ENCODE measurements around the gene GYPC.
"Not testable (repeated sequence)": the region's sequence is repeated elsewhere in the genome, so short reads cannot be mapped to it uniquely, and the experiment has no call there.

The GYPC gene

GRCh38 chr2:126687503-126687902, 31.5 kb downstream of the GYPC start:
- H3K27me3 ChIP-seq (ENCODE audit: control insufficient read depth in 1 of 2, insufficient read depth in 2 of 2, low read length in 2 of 2) = no peaks in the 10 kb centered on the region
- H3K4me3 ChIP-seq (ENCODE audit: low read depth in 1 of 2, low read length in 2 of 2) = no peak overlapping the region
- no peak overlapping the region for H3K9ac ChIP-seq (ENCODE audit: low read length)
- no peaks in the 10 kb centered on the region for H3K9me3 ChIP-seq (ENCODE audit: low read length)
- H3K4me1 ChIP-seq (ENCODE audit: insufficient read depth, low read length) = no peaks in the 10 kb centered on the region
- no peak overlapping the region for H3K27ac ChIP-seq (ENCODE audit: low read depth, low read length)
- H3K36me3 ChIP-seq (ENCODE audit: insufficient read depth, low read length) = peaks cover 11% of the 10 kb centered on the region

- H3K27me3 ChIP-seq (ENCODE audit: control insufficient read depth in 1 of 2, insufficient read depth in 2 of 2, low read length in 2 of 2); H3K4me1 ChIP-seq (ENCODE audit: insufficient read depth, low read length); H3K27ac ChIP-seq (ENCODE audit: low read depth, low read length); H3K9ac ChIP-seq (ENCODE audit: low read length); H3K9me3 ChIP-seq (ENCODE audit: low read length); H3K4me3 ChIP-seq (ENCODE audit: low read depth in 1 of 2, low read length in 2 of 2): not testable (repeated sequence)
- H3K36me3 ChIP-seq (ENCODE audit: insufficient read depth, low read length) = peaks cover 15% of the 10 kb centered on the region
These were observed 32.6 kb downstream of the GYPC start for GRCh38 chr2:126688594-126688993.

GRCh38 chr2:126692241-126692640, 36.3 kb downstream of the GYPC start:
- H3K27ac ChIP-seq (ENCODE audit: low read depth, low read length); H3K27me3 ChIP-seq (ENCODE audit: control insufficient read depth in 1 of 2, insufficient read depth in 2 of 2, low read length in 2 of 2); H3K4me1 ChIP-seq (ENCODE audit: insufficient read depth, low read length); H3K4me3 ChIP-seq (ENCODE audit: low read depth in 1 of 2, low read length in 2 of 2); H3K9ac ChIP-seq (ENCODE audit: low read length); H3K9me3 ChIP-seq (ENCODE audit: low read length): not testable (repeated sequence)
- H3K36me3 ChIP-seq (ENCODE audit: insufficient read depth, low read length) = peaks cover 23% of the 10 kb centered on the region

- not testable (repeated sequence) for H3K9ac ChIP-seq (ENCODE audit: low read length); H3K4me3 ChIP-seq (ENCODE audit: low read depth in 1 of 2, low read length in 2 of 2); H3K9me3 ChIP-seq (ENCODE audit: low read length); H3K27me3 ChIP-seq (ENCODE audit: control insufficient read depth in 1 of 2, insufficient read depth in 2 of 2, low read length in 2 of 2); H3K4me1 ChIP-seq (ENCODE audit: insufficient read depth, low read length); H3K27ac ChIP-seq (ENCODE audit: low read depth, low read length)
- peaks cover 31% of the 10 kb centered on the region for H3K36me3 ChIP-seq (ENCODE audit: insufficient read depth, low read length)
These were observed 37.1 kb downstream of the GYPC start for GRCh38 chr2:126692934-126693592.

GRCh38 chr2:126696644-126697520, 40.9 kb downstream of the GYPC start:
- Histone ChIP-seq H3K36me3 (ENCODE audit: insufficient read depth, low read length) (peaks cover 36% of the 10 kb centered on the region), H3K27me3 (ENCODE audit: control insufficient read depth in 1 of 2, insufficient read depth in 2 of 2, low read length in 2 of 2) (no peaks in the 10 kb centered on the region), H3K9me3 (ENCODE audit: low read length) (no peaks in the 10 kb centered on the region), H3K4me3 (ENCODE audit: low read depth in 1 of 2, low read length in 2 of 2) (no peak overlapping the region), H3K4me1 (ENCODE audit: insufficient read depth, low read length) (peaks cover 19% of the 10 kb centered on the region), H3K9ac (ENCODE audit: low read length) (no peak overlapping the region), H3K27ac (ENCODE audit: low read depth, low read length) (no peak overlapping the region)

- Histone ChIP-seq H3K36me3 (ENCODE audit: insufficient read depth, low read length) (peaks cover 34% of the 10 kb centered on the region), H3K4me3 (ENCODE audit: low read depth in 1 of 2, low read length in 2 of 2) (no peak overlapping the region), H3K9me3 (ENCODE audit: low read length) (no peaks in the 10 kb centered on the region), H3K4me1 (ENCODE audit: insufficient read depth, low read length) (peaks cover 19% of the 10 kb centered on the region), H3K27ac (ENCODE audit: low read depth, low read length) (no peak overlapping the region), H3K27me3 (ENCODE audit: control insufficient read depth in 1 of 2, insufficient read depth in 2 of 2, low read length in 2 of 2) (no peaks in the 10 kb centered on the region), H3K9ac (ENCODE audit: low read length) (no peak overlapping the region)
These were observed 42.4 kb downstream of the GYPC start for GRCh38 chr2:126698376-126698775.

GRCh38 chr2:126699018-126699417, 43.1 kb downstream of the GYPC start:
- peaks cover 19% of the 10 kb centered on the region for H3K4me1 ChIP-seq (ENCODE audit: insufficient read depth, low read length)
- peaks cover 27% of the 10 kb centered on the region for H3K36me3 ChIP-seq (ENCODE audit: insufficient read depth, low read length)
- H3K27me3 ChIP-seq (ENCODE audit: control insufficient read depth in 1 of 2, insufficient read depth in 2 of 2, low read length in 2 of 2) = no peaks in the 10 kb centered on the region
- no peaks in the 10 kb centered on the region for H3K9me3 ChIP-seq (ENCODE audit: low read length)
- H3K27ac ChIP-seq (ENCODE audit: low read depth, low read length) = no peak overlapping the region
- no peak overlapping the region for H3K9ac ChIP-seq (ENCODE audit: low read length)
- no peak overlapping the region for H3K4me3 ChIP-seq (ENCODE audit: low read depth in 1 of 2, low read length in 2 of 2)

GRCh38 chr2:126699716-126700581, 44.0 kb downstream of the GYPC start:
- Histone ChIP-seq H3K36me3 (ENCODE audit: insufficient read depth, low read length) (peaks cover 26% of the 10 kb centered on the region), H3K4me3 (ENCODE audit: low read depth in 1 of 2, low read length in 2 of 2) (no peak overlapping the region), H3K9me3 (ENCODE audit: low read length) (no peaks in the 10 kb centered on the region), H3K4me1 (ENCODE audit: insufficient read depth, low read length) (peaks cover 19% of the 10 kb centered on the region), H3K27ac (ENCODE audit: low read depth, low read length) (no peak overlapping the region), H3K9ac (ENCODE audit: low read length) (no peak overlapping the region), H3K27me3 (ENCODE audit: control insufficient read depth in 1 of 2, insufficient read depth in 2 of 2, low read length in 2 of 2) (no peaks in the 10 kb centered on the region)

GRCh38 chr2:126700677-126701076, 44.7 kb downstream of the GYPC start:
- peaks cover 19% of the 10 kb centered on the region for H3K4me1 ChIP-seq (ENCODE audit: insufficient read depth, low read length)
- no peak overlapping the region for H3K9ac ChIP-seq (ENCODE audit: low read length)
- H3K9me3 ChIP-seq (ENCODE audit: low read length) = no peaks in the 10 kb centered on the region
- no peak overlapping the region for H3K27ac ChIP-seq (ENCODE audit: low read depth, low read length)
- H3K36me3 ChIP-seq (ENCODE audit: insufficient read depth, low read length) = peaks cover 26% of the 10 kb centered on the region
- no peak overlapping the region for H3K4me3 ChIP-seq (ENCODE audit: low read depth in 1 of 2, low read length in 2 of 2)
- H3K27me3 ChIP-seq (ENCODE audit: control insufficient read depth in 1 of 2, insufficient read depth in 2 of 2, low read length in 2 of 2) = no peaks in the 10 kb centered on the region

GRCh38 chr2:126703311-126703710, 47.4 kb downstream of the GYPC start:
- H3K4me1 ChIP-seq (ENCODE audit: insufficient read depth, low read length) = peaks cover 19% of the 10 kb centered on the region
- H3K27me3 ChIP-seq (ENCODE audit: control insufficient read depth in 1 of 2, insufficient read depth in 2 of 2, low read length in 2 of 2) = no peaks in the 10 kb centered on the region
- no peak overlapping the region for H3K9ac ChIP-seq (ENCODE audit: low read length)
- H3K9me3 ChIP-seq (ENCODE audit: low read length) = no peaks in the 10 kb centered on the region
- H3K4me3 ChIP-seq (ENCODE audit: low read depth in 1 of 2, low read length in 2 of 2) = no peak overlapping the region
- peaks cover 3% of the 10 kb centered on the region for H3K36me3 ChIP-seq (ENCODE audit: insufficient read depth, low read length)
- no peak overlapping the region for H3K27ac ChIP-seq (ENCODE audit: low read depth, low read length)

- H3K4me1 ChIP-seq (ENCODE audit: insufficient read depth, low read length) = peaks cover 16% of the 10 kb centered on the region
- no peak overlapping the region for H3K27ac ChIP-seq (ENCODE audit: low read depth, low read length)
- H3K4me3 ChIP-seq (ENCODE audit: low read depth in 1 of 2, low read length in 2 of 2) = no peak overlapping the region
- H3K36me3 ChIP-seq (ENCODE audit: insufficient read depth, low read length) = no peaks in the 10 kb centered on the region
- no peaks in the 10 kb centered on the region for H3K27me3 ChIP-seq (ENCODE audit: control insufficient read depth in 1 of 2, insufficient read depth in 2 of 2, low read length in 2 of 2)
- H3K9ac ChIP-seq (ENCODE audit: low read length) = no peak overlapping the region
- H3K9me3 ChIP-seq (ENCODE audit: low read length) = no peaks in the 10 kb centered on the region
These were observed 48.6 kb downstream of the GYPC start for GRCh38 chr2:126704434-126705160.

Data from muscle layer of colon (tissue), 2 donors.